NCI-H1417 treated with DMSO at 0.1 percent for 48 hours (cell line): Measurements from ENCODE around the gene ANKRD6.

Experiments
- DNase-seq: peaks from one replicate; lab custom pipeline; 2025; lab: John Stamatoyannopoulos, UW

Gene ANKRD6

GRCh38 chr6:89413006-89413400 is 19.9 kb upstream of the ANKRD6 start:
- no peak for DNase-seq

- no peak for DNase-seq
Observed at GRCh38 chr6:89414215-89414614, 18.7 kb upstream of the ANKRD6 start.

GRCh38 chr6:89415185-89415584 is 17.8 kb upstream of the ANKRD6 start:
- no peak for DNase-seq

- no peak for DNase-seq
Observed at GRCh38 chr6:89416796-89417195, 16.2 kb upstream of the ANKRD6 start.

GRCh38 chr6:89430201-89430962 is 2.6 kb upstream of the ANKRD6 start:
- DNase-seq, result no peak

GRCh38 chr6:89433252-89434149 is 549 bp downstream of the ANKRD6 start:
- DNase-seq, result no peak

- DNase-seq, result no peak
Observed at GRCh38 chr6:89434150-89434499, 1.2 kb downstream of the ANKRD6 start.

GRCh38 chr6:89434954-89435353 is 2.0 kb downstream of the ANKRD6 start:
- DNase-seq, result no peak

GRCh38 chr6:89436226-89436625 is 3.3 kb downstream of the ANKRD6 start:
- no peak for DNase-seq

- DNase-seq, result no peak
Observed at GRCh38 chr6:89438248-89438647, 5.3 kb downstream of the ANKRD6 start.

GRCh38 chr6:89439014-89439413 is 6.1 kb downstream of the ANKRD6 start:
- no peak for DNase-seq

- no peak for DNase-seq
Observed at GRCh38 chr6:89440200-89440599, 7.2 kb downstream of the ANKRD6 start.

GRCh38 chr6:89443658-89444057 is 10.7 kb downstream of the ANKRD6 start:
- DNase-seq, result no peak

- DNase-seq, result no peak
Observed at GRCh38 chr6:89449193-89449592, 16.2 kb downstream of the ANKRD6 start.

GRCh38 chr6:89452281-89452680 is 19.3 kb downstream of the ANKRD6 start:
- DNase-seq, result no peak

GRCh38 chr6:89454300-89454699 is 21.3 kb downstream of the ANKRD6 start:
- no peak for DNase-seq

- DNase-seq, result no peak
Observed at GRCh38 chr6:89458704-89459103, 25.8 kb downstream of the ANKRD6 start.

GRCh38 chr6:89459501-89459900 is 26.5 kb downstream of the ANKRD6 start:
- no peak for DNase-seq

- DNase-seq, result no peak
Observed at GRCh38 chr6:89460713-89461112, 27.8 kb downstream of the ANKRD6 start.

- no peak for DNase-seq
Observed at GRCh38 chr6:89462503-89462902, 29.6 kb downstream of the ANKRD6 start.

- DNase-seq, result no peak
Observed at GRCh38 chr6:89464295-89464694, 31.3 kb downstream of the ANKRD6 start.

GRCh38 chr6:89467437-89467836 is 34.5 kb downstream of the ANKRD6 start:
- no peak for DNase-seq

GRCh38 chr6:89468998-89469397 is 36.0 kb downstream of the ANKRD6 start:
- no peak for DNase-seq
